Renal cortical epithelial cell (primary cell): Measurements from ENCODE around the gene RAD54L. TPM values are rescaled to one million over a fixed set of nuclear protein-coding genes. Genes with fewer than 3 reads are reported as not detected.
"Not testable (repeated sequence)": the region's sequence is repeated elsewhere in the genome, so short reads cannot be mapped to it uniquely, and the experiment has no call there.

Experiments
- DNase-seq: peaks from one replicate; pipeline ENCODE4 v3.0.0-alpha.2; 2011; ENCODE audit warnings: low read depth
- total RNA-seq: library from RNA; depleted of rRNA; stranded (reverse); fragments of >200 nt; gene quantifications from 2 replicates; pipeline ENCODE4 v1.2.3, GENCODE V29; 2014

RAD54L gene
- total RNA-seq, result 1.9 and 5.4 TPM in 2 replicates

GRCh38 chr1:46247436-46248121 lies at the start of gene RAD54L:
Gene RAD54L, plus strand, starts transcription at chr1:46247763. Its CDS starts 643 bp downstream, at chr1:46248406.
- peak; percentile 95 for DNase-seq

- peak; percentile 58 for DNase-seq
These were observed 49.4 kb upstream of the RAD54L start, which contains the start of gene POMGNT1 for GRCh38 chr1:46197964-46198811. Gene POMGNT1, minus strand, starts transcription at chr1:46198434. Its CDS starts 613 bp downstream, at chr1:46197821.

GRCh38 chr1:46199233-46199749 lies 48.3 kb upstream of the RAD54L start:
- no peak for DNase-seq

- DNase-seq, result no peak
These were observed 43.7 kb upstream of the RAD54L start for GRCh38 chr1:46203738-46204405.

- DNase-seq, result no peak
These were observed 43.2 kb upstream of the RAD54L start for GRCh38 chr1:46204406-46204742.

GRCh38 chr1:46205141-46205540 lies 42.4 kb upstream of the RAD54L start:
- DNase-seq, result no peak

GRCh38 chr1:46205791-46206190 lies 41.8 kb upstream of the RAD54L start:
- DNase-seq, result no peak

GRCh38 chr1:46206399-46206798 lies 41.2 kb upstream of the RAD54L start:
- DNase-seq, result no peak

- DNase-seq, result no peak
These were observed 37.0 kb upstream of the RAD54L start for GRCh38 chr1:46210561-46210960.

GRCh38 chr1:46211051-46211450 lies 36.5 kb upstream of the RAD54L start:
- DNase-seq, result no peak

GRCh38 chr1:46215504-46215903 lies 32.1 kb upstream of the RAD54L start:
- DNase-seq, result no peak

GRCh38 chr1:46218443-46218842 lies 29.1 kb upstream of the RAD54L start:
- no peak for DNase-seq

GRCh38 chr1:46219551-46220520 lies 27.7 kb upstream of the RAD54L start:
- no peak for DNase-seq

- DNase-seq, result no peak
These were observed 26.8 kb upstream of the RAD54L start for GRCh38 chr1:46220808-46221207.

- no peak for DNase-seq
These were observed 25.8 kb upstream of the RAD54L start for GRCh38 chr1:46221749-46222148.

GRCh38 chr1:46223055-46223454 lies 24.5 kb upstream of the RAD54L start:
- DNase-seq, result not testable (repeated sequence)

GRCh38 chr1:46223472-46223943 lies 24.1 kb upstream of the RAD54L start:
- DNase-seq, result peak; percentile 91

- DNase-seq, result no peak
These were observed 22.6 kb upstream of the RAD54L start for GRCh38 chr1:46224966-46225365.

- DNase-seq, result not testable (repeated sequence)
These were observed 16.3 kb upstream of the RAD54L start for GRCh38 chr1:46231231-46231630.

- no peak for DNase-seq
These were observed 10.7 kb upstream of the RAD54L start for GRCh38 chr1:46236882-46237281.

GRCh38 chr1:46238865-46239264 lies 8.7 kb upstream of the RAD54L start:
- peak; percentile 53 for DNase-seq
